ENCODE results near the gene PTPRG. TPM values are rescaled to one million over a fixed set of nuclear protein-coding genes. Genes with fewer than 3 reads are reported as not detected.

Gene PTPRG
- total RNA-seq, 1 experiment from 2014 or later: 69.3 TPM

GRCh38 chr3:62211675-62212429 is 650.5 kb downstream of the PTPRG start:
- Mint-ChIP-seq H3K9me3 (no peaks in the 10 kb centered on the region), H3K27ac (peak overlapping the region in 1 of 3 experiments; percentile 84; a peak in 1 of 7 replicates), H3K4me3 (no peak overlapping the region), H3K4me1 (peaks cover 9 to 23% of the 10 kb centered on the region in 2 experiments), H3K27me3 (ENCODE audit: low read depth) (no peaks in the 10 kb centered on the region; the same call in 1 of the 2 replicates), H3K36me3 (ENCODE audit: insufficient read depth in 1 of 3, low read depth in 3 of 3) (peaks cover 2 to 10% (median 5%) of the 10 kb centered on the region in 3 experiments; a peak in 3 of 7 replicates)
- Histone ChIP-seq H2BK15ac (ENCODE audit: low read depth, low read length) (no peak overlapping the region), H3K9ac (ENCODE audit: extremely low read depth, insufficient read length, low read length) (no peak overlapping the region), H2BK20ac (ENCODE audit: low read depth, low read length, poor library complexity, severe bottlenecking) (no peak overlapping the region), H3K18ac (ENCODE audit: insufficient read length, low read depth, low read length) (no peak overlapping the region), H3T11ph (ENCODE audit: low read length) (no peak overlapping the region), H3K79me1 (ENCODE audit: insufficient read depth, low read depth, low read length, poor library complexity, severe bottlenecking) (no peaks in the 10 kb centered on the region), H4K5ac (ENCODE audit: insufficient read length, low read depth, low read length) (no peak overlapping the region), H3K4me2 (ENCODE audit: insufficient read depth, insufficient read length, low read length) (no peak overlapping the region), H3K14ac (ENCODE audit: insufficient read depth, low read length) (no peak overlapping the region), H2BK12ac (ENCODE audit: insufficient read length, low read depth, low read length) (no peak overlapping the region), H2BK5ac (ENCODE audit: insufficient read length, low read length) (no peak overlapping the region), H2AK5ac (ENCODE audit: insufficient read length, low read length) (no peak overlapping the region), H3K79me2 (ENCODE audit: insufficient read depth, low read length) (no peaks in the 10 kb centered on the region), H3K56ac (ENCODE audit: insufficient read length, low read depth, low read length) (no peak overlapping the region), H3K4ac (ENCODE audit: low read depth, low read length) (no peak overlapping the region), H2BK120ac (ENCODE audit: low read depth, low read length, poor library complexity, severe bottlenecking) (no peak overlapping the region), H4K8ac (replicated peaks; ENCODE audit: insufficient read length, low read depth, low read length) (no peak overlapping the region), H3K9me3 (ENCODE audit: control insufficient read depth, low read depth, low read length) (no peaks in the 10 kb centered on the region), H3K27me3 (ENCODE audit: insufficient read depth, low read length) (no peaks in the 10 kb centered on the region), H3K23ac (ENCODE audit: insufficient read length, low read depth, low read length) (no peak overlapping the region), H3K27ac (ENCODE audit: insufficient read length, low read depth, low read length) (no peak overlapping the region), H2AFZ (ENCODE audit: low read length) (no peak overlapping the region), H3K4me1 (ENCODE audit: insufficient read depth, low read length) (no peaks in the 10 kb centered on the region), H3K23me2 (ENCODE audit: insufficient read length, low read depth, low read length, poor library complexity, severe bottlenecking) (no peaks in the 10 kb centered on the region), H4K20me1 (ENCODE audit: control insufficient read depth, insufficient read depth, insufficient read length) (no peaks in the 10 kb centered on the region), H4K91ac (ENCODE audit: insufficient read length, low read depth, low read length) (no peak overlapping the region)
- no CpG with 5 or more reads among the region's 8 CpGs for WGBS (ENCODE audit: extremely low coverage, insufficient read length, low lambda C conversion rate)
- DNase-seq: no peak
- peak; percentile 46; the same call in 2 of the 3 replicates for TF ChIP-seq CTCF (conservative IDR thresholded peaks at IDR 0.05)
